ENCODE results near the gene PTPRF. TPM values are rescaled to one million over a fixed set of nuclear protein-coding genes. Genes with fewer than 3 reads are reported as not detected.

The PTPRF gene
- total and polyA plus RNA-seq, 10 donors = 2.7 to 25.0 (median 10.8) TPM

GRCh38 chr1:43583058-43583457, 52.4 kb downstream of the PTPRF start:
- intact Hi-C loops (cut with DNase I; ENCODE audit: low total_unique reads) = no loop called here
- H3K36me3 ChIP-seq = peaks cover 0 to 11% (median 0%) of the 10 kb centered on the region in 6 donors
- WGBS, 5 donors = 89 to 98% (median 91%) methylated on average over 10 to 13 of the region's 13 CpGs
- H3K9me3 ChIP-seq = no peaks in the 10 kb centered on the region
- DNase-seq = no peak
- H3K27me3 ChIP-seq (replicated peaks in 1 of 7) = no peaks in the 10 kb centered on the region
- no peaks in the 10 kb centered on the region for H3K4me1 ChIP-seq
- TF ChIP-seq POLR2A (IDR thresholded peaks at IDR 0.05) (no peak), CTCF (IDR thresholded peaks at IDR 0.05 in 8 of 11, conservative IDR thresholded peaks at IDR 0.05 in 3 of 11) (no peak), POLR2AphosphoS5 (IDR thresholded peaks at IDR 0.05) (no peak)
- no peak overlapping the region for H3K4me3 ChIP-seq
- no peak overlapping the region for H3K27ac ChIP-seq

- intact Hi-C loops (cut with DNase I; ENCODE audit: low total_unique reads) = no loop called here
- 54 to 82% (median 62%) methylated on average over 5 to 8 of the region's 8 CpGs for WGBS, 5 donors
- no peak overlapping the region for H3K4me3 ChIP-seq
- TF ChIP-seq POLR2AphosphoS5 (IDR thresholded peaks at IDR 0.05) (no peak), POLR2A (IDR thresholded peaks at IDR 0.05) (no peak), CTCF (IDR thresholded peaks at IDR 0.05 in 8 of 11, conservative IDR thresholded peaks at IDR 0.05 in 3 of 11) (no peak)
- no peaks in the 10 kb centered on the region for H3K27me3 ChIP-seq (replicated peaks in 1 of 7)
- H3K27ac ChIP-seq = no peak overlapping the region
- no peaks in the 10 kb centered on the region for H3K4me1 ChIP-seq
- peaks cover 0 to 4% (median 0%) of the 10 kb centered on the region in 6 donors for H3K36me3 ChIP-seq
- DNase-seq = no peak
- no peaks in the 10 kb centered on the region for H3K9me3 ChIP-seq
Observed at GRCh38 chr1:43584204-43584603, 53.5 kb downstream of the PTPRF start.

- intact Hi-C loops (cut with DNase I; ENCODE audit: low total_unique reads) = no loop called here
- 86 to 90% (median 87%) methylated on average over 10 of the region's 10 CpGs for WGBS, 5 donors
- TF ChIP-seq POLR2AphosphoS5 (IDR thresholded peaks at IDR 0.05) (no peak), POLR2A (IDR thresholded peaks at IDR 0.05) (no peak), CTCF (IDR thresholded peaks at IDR 0.05 in 8 of 11, conservative IDR thresholded peaks at IDR 0.05 in 3 of 11) (no peak)
Observed at GRCh38 chr1:43585557-43585956, 54.9 kb downstream of the PTPRF start.

GRCh38 chr1:43586136-43586731, 55.6 kb downstream of the PTPRF start:
- TF ChIP-seq POLR2AphosphoS5 (IDR thresholded peaks at IDR 0.05) (no peak), CTCF (IDR thresholded peaks at IDR 0.05 in 8 of 11, conservative IDR thresholded peaks at IDR 0.05 in 3 of 11) (no peak), POLR2A (IDR thresholded peaks at IDR 0.05) (no peak)
- no peaks in the 10 kb centered on the region for H3K4me1 ChIP-seq
- DNase-seq = no peak
- H3K9me3 ChIP-seq = no peaks in the 10 kb centered on the region
- intact Hi-C loops (cut with DNase I; ENCODE audit: low total_unique reads) = no loop called here
- H3K27me3 ChIP-seq (replicated peaks in 1 of 7) = no peaks in the 10 kb centered on the region
- H3K36me3 ChIP-seq = peaks cover 0 to 4% (median 0%) of the 10 kb centered on the region in 6 donors
- no peak overlapping the region for H3K4me3 ChIP-seq
- no peak overlapping the region for H3K27ac ChIP-seq
- WGBS, 5 donors = 72 to 96% (median 87%) methylated on average over 4 to 6 of the region's 6 CpGs

More at GRCh38 chr1:43585557-43585956, 54.9 kb downstream of the PTPRF start:
- DNase-seq = no peak
- no peak overlapping the region for H3K4me3 ChIP-seq
- no peaks in the 10 kb centered on the region for H3K9me3 ChIP-seq
- H3K4me1 ChIP-seq = no peaks in the 10 kb centered on the region
- no peaks in the 10 kb centered on the region for H3K27me3 ChIP-seq (replicated peaks in 1 of 7)
- H3K36me3 ChIP-seq = no peaks in the 10 kb centered on the region
- H3K27ac ChIP-seq = no peak overlapping the region

Data from spleen (tissue), 11 donors.